Panc1 (cell line): Measurements from ENCODE around the gene CALU.

ENCODE experiments used
- POLR2AphosphoS5 ChIP-seq: IDR thresholded peaks from 2 replicates; pipeline ENCODE4 v1.6.1; 2012; ENCODE audit warnings: mild to moderate bottlenecking, low read depth, low read length, moderate library complexity
- TF ChIP-seq, protein P1 (sequence below): fragments of 450-650 bp; IDR thresholded peaks from 2 replicates; pipeline ENCODE4 v1.5.1; 2017; ENCODE audit warnings: mild to moderate bottlenecking
- TF ChIP-seq, protein P2 (sequence below), 2 experiments: IDR thresholded peaks; 2 replicates each; pipeline ENCODE4 v1.6.1; 2011 to 2012; ENCODE audit warnings: low read depth in 2 of 2, control low read depth in 1 of 2, low read length in 1 of 2, mild to moderate bottlenecking in 1 of 2, moderate library complexity in 1 of 2; ENCODE audit not compliant: insufficient read depth in 1 of 2

DNA sequence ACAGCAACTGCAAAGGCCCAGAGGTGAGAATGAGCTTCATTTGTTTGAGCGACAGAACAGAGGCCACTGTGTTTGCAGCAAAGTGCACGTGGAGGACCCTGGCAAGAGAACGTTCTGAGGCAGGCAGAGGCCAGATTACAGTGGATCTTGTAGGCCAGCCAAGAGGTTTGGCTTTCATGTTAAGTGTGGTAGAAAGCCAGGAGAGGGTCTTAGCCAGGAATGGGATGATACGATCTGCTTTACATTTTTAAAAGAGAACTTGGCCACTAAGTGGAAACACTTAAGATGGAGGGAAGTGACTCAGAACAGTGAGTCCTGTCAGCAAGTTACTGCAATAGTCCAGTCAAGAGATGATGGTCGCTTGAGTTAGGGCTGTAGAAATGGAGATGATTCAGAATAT, 57.2 kb downstream of the CALU start:
- TF ChIP-seq, protein P1, sequence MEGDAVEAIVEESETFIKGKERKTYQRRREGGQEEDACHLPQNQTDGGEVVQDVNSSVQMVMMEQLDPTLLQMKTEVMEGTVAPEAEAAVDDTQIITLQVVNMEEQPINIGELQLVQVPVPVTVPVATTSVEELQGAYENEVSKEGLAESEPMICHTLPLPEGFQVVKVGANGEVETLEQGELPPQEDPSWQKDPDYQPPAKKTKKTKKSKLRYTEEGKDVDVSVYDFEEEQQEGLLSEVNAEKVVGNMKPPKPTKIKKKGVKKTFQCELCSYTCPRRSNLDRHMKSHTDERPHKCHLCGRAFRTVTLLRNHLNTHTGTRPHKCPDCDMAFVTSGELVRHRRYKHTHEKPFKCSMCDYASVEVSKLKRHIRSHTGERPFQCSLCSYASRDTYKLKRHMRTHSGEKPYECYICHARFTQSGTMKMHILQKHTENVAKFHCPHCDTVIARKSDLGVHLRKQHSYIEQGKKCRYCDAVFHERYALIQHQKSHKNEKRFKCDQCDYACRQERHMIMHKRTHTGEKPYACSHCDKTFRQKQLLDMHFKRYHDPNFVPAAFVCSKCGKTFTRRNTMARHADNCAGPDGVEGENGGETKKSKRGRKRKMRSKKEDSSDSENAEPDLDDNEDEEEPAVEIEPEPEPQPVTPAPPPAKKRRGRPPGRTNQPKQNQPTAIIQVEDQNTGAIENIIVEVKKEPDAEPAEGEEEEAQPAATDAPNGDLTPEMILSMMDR, result no peak
- TF ChIP-seq, protein P2, sequence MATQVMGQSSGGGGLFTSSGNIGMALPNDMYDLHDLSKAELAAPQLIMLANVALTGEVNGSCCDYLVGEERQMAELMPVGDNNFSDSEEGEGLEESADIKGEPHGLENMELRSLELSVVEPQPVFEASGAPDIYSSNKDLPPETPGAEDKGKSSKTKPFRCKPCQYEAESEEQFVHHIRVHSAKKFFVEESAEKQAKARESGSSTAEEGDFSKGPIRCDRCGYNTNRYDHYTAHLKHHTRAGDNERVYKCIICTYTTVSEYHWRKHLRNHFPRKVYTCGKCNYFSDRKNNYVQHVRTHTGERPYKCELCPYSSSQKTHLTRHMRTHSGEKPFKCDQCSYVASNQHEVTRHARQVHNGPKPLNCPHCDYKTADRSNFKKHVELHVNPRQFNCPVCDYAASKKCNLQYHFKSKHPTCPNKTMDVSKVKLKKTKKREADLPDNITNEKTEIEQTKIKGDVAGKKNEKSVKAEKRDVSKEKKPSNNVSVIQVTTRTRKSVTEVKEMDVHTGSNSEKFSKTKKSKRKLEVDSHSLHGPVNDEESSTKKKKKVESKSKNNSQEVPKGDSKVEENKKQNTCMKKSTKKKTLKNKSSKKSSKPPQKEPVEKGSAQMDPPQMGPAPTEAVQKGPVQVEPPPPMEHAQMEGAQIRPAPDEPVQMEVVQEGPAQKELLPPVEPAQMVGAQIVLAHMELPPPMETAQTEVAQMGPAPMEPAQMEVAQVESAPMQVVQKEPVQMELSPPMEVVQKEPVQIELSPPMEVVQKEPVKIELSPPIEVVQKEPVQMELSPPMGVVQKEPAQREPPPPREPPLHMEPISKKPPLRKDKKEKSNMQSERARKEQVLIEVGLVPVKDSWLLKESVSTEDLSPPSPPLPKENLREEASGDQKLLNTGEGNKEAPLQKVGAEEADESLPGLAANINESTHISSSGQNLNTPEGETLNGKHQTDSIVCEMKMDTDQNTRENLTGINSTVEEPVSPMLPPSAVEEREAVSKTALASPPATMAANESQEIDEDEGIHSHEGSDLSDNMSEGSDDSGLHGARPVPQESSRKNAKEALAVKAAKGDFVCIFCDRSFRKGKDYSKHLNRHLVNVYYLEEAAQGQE (IDR thresholded peaks at IDR 0.05; ENCODE audit: insufficient read depth in 1 of 2, low read depth in 2 of 2, low read length in 1 of 2), result no peak
- TF ChIP-seq POLR2AphosphoS5, result no peak
